Endothelial cell of umbilical vein (primary cell): ENCODE measurements around the gene THSD7A. TPM values are rescaled to one million over a fixed set of nuclear protein-coding genes. Genes with fewer than 3 reads are reported as not detected.

Experiments
- BruUV-seq: library from RNA; stranded (reverse); fragments of 400-500 nt; replicated peaks from 2 replicates; lab custom pipeline; 2021; lab: Mats Ljungman, UMichigan
- CTCF ChIA-PET: fragments of 300-600, 350-600 bp; sonication (Branson Sonifier 250); formaldehyde crosslinking; loops from one replicate; lab custom pipeline; 2021; ENCODE audit warnings: antibody characterized with exemption, inconsistent platforms; lab: Charles Lee
- POLR2A ChIA-PET: fragments of 300-600, 350-600 bp; sonication (Branson Sonifier 250); formaldehyde crosslinking; loops from one replicate; lab custom pipeline; 2021; ENCODE audit warnings: antibody characterized with exemption, inconsistent platforms; lab: Charles Lee
- DNase-seq: peaks from one replicate; pipeline ENCODE4 v3.0.0-alpha.2; 2011; ENCODE audit warnings: low read depth, low spot score
- FAIRE-seq: peaks from 2 replicates; lab custom pipeline; 2011; peaks lifted over from hg19 to GRCh38; lab: Jason Lieb, UNC
- H2AFZ ChIP-seq: 2 replicates; pipeline ENCODE4 v1.6.0; 2012; ENCODE audit warnings: low read depth, low read length, control low read depth, inconsistent platforms
- H3K27ac ChIP-seq: 2 replicates; pipeline ENCODE4 v1.5.1; 2011; ENCODE audit warnings: low read depth, mild to moderate bottlenecking, control low read depth, low read length, moderate library complexity; ENCODE audit not compliant: insufficient read depth
- H3K27me3 ChIP-seq, 2 experiments: 2 replicates each; pipeline versions ENCODE4 v1.6.0 to v1.6.1; 2011; ENCODE audit warnings: low read length in 2 of 2, mixed read lengths in 1 of 2; ENCODE audit not compliant: control insufficient read depth in 2 of 2, insufficient read depth in 2 of 2
- H3K36me3 ChIP-seq, 2 experiments: 2 replicates in 1 of 2; 3 replicates in 1 of 2; pipeline ENCODE4 v1.5.1; 2011; ENCODE audit warnings: low read length in 2 of 2, mild to moderate bottlenecking in 1 of 2, moderate library complexity in 1 of 2; ENCODE audit not compliant: control insufficient read depth in 2 of 2, insufficient read depth in 2 of 2; ENCODE audit errors: extremely low read depth in 1 of 2
- H3K4me1 ChIP-seq: 3 replicates; pipeline ENCODE4 v1.5.1; 2011; ENCODE audit warnings: mild to moderate bottlenecking, low read length; ENCODE audit not compliant: control insufficient read depth, insufficient read depth; ENCODE audit errors: extremely low read depth
- H3K4me2 ChIP-seq: 2 replicates; pipeline ENCODE4 v1.6.1; 2011; ENCODE audit warnings: low read length, control low read depth, mixed read lengths; ENCODE audit not compliant: insufficient read depth
- H3K4me3 ChIP-seq, 3 experiments: fragments of 200-600 bp in 1 of 3; sonication (generic), shearing (Covaris generic) in 1 of 3; replicated peaks in 1 of 3; 2 replicates each; pipeline ENCODE4 v1.5.1; 2011 to 2016; ENCODE audit warnings: control low read depth in 3 of 3, low read length in 3 of 3, mild to moderate bottlenecking in 2 of 3, inconsistent platforms in 1 of 3, low read depth in 1 of 3, moderate library complexity in 1 of 3; ENCODE audit not compliant: insufficient read depth in 1 of 3
- H3K79me2 ChIP-seq: 2 replicates; pipeline ENCODE4 v1.6.0; 2012; ENCODE audit warnings: low read length, inconsistent platforms; ENCODE audit not compliant: control insufficient read depth, insufficient read depth
- H3K9ac ChIP-seq: replicated peaks from 2 replicates; pipeline ENCODE3; 2011; ENCODE audit warnings: low read length, control low read depth; ENCODE audit not compliant: insufficient read depth; ENCODE audit errors: extremely low read depth
- H3K9me1 ChIP-seq: replicated peaks from 3 replicates; pipeline ENCODE4 v1.6.0; 2011; ENCODE audit warnings: mild to moderate bottlenecking, low read length; ENCODE audit not compliant: control insufficient read depth, insufficient read depth; ENCODE audit errors: extremely low read depth
- H3K9me3 ChIP-seq: replicated peaks from 2 replicates; pipeline ENCODE4 v1.5.1; 2012; ENCODE audit warnings: low read length, inconsistent platforms; ENCODE audit not compliant: control insufficient read depth, insufficient read depth
- H4K20me1 ChIP-seq: replicated peaks from 2 replicates; pipeline ENCODE3; 2011; ENCODE audit warnings: mild to moderate bottlenecking, low read length; ENCODE audit not compliant: control insufficient read depth, insufficient read depth; ENCODE audit errors: extremely low read depth
- CTCF ChIP-seq, 2 donors: IDR thresholded peaks; 1 replicate in 1 of 2; 2 replicates in 1 of 2; pipeline ENCODE4 v1.5.1; 2011; ENCODE audit warnings: low read length in 2 of 2, mild to moderate bottlenecking in 2 of 2, moderate library complexity in 2 of 2, control low read depth in 1 of 2, inconsistent platforms in 1 of 2, low read depth in 1 of 2; ENCODE audit not compliant: insufficient read depth in 1 of 2; ENCODE audit errors: extremely low read depth in 1 of 2
- EZH2 ChIP-seq: IDR thresholded peaks from 2 replicates; pipeline ENCODE4 v1.6.1; 2012; ENCODE audit warnings: borderline replicate concordance, low read depth, mild to moderate bottlenecking, moderate library complexity, low read length, inconsistent platforms; ENCODE audit not compliant: severe bottlenecking
- FOS ChIP-seq: IDR thresholded peaks from 2 replicates; pipeline ENCODE4 v1.6.1; 2011; ENCODE audit warnings: mild to moderate bottlenecking, low read length, moderate library complexity, borderline replicate concordance; ENCODE audit not compliant: insufficient read depth
- GATA2 ChIP-seq: IDR thresholded peaks from 2 replicates; pipeline ENCODE4 v1.7.0; 2011; ENCODE audit warnings: low read depth, mild to moderate bottlenecking, moderate library complexity, mixed read lengths, low read length; ENCODE audit not compliant: insufficient read length, insufficient read depth
- JUN ChIP-seq: IDR thresholded peaks from 2 replicates; pipeline ENCODE4 v1.6.1; 2011; ENCODE audit warnings: borderline replicate concordance, low read depth; ENCODE audit not compliant: insufficient read length, insufficient read depth
- MAX ChIP-seq: IDR thresholded peaks from 2 replicates; pipeline ENCODE4 v1.6.1; 2011; ENCODE audit not compliant: insufficient read depth, insufficient read length
- MYC ChIP-seq: IDR thresholded peaks from one replicate; pipeline ENCODE4 v1.6.1; 2011; ENCODE audit warnings: mild to moderate bottlenecking, low read depth, low read length
- POLR2A ChIP-seq: IDR thresholded peaks from 2 replicates; pipeline ENCODE4 v1.6.1; 2012; ENCODE audit warnings: low read depth, mild to moderate bottlenecking, control low read depth, low read length
- POLR2AphosphoS5 ChIP-seq: IDR thresholded peaks from 2 replicates; pipeline ENCODE4 v1.6.1; 2012; ENCODE audit warnings: low read depth, mild to moderate bottlenecking, control low read depth, low read length, moderate library complexity; ENCODE audit not compliant: insufficient read depth
- dilution Hi-C: fragments of 300-500 bp; cut with MboI; formaldehyde crosslinking; loops from one replicate; pipeline ENCODE4 v1.15.0; 2019; ENCODE audit warnings: low sequenced_read_pairs; ENCODE audit not compliant: extremely low pct_ligation_motif_present
- intact Hi-C: fragments of 100-400 bp; cut with micrococcal nuclease; formaldehyde crosslinking; loops from one replicate; pipeline ENCODE4 v1.10.0; 2022
- polyA plus RNA-seq, 4 experiments: library from polyadenylated mRNA; depleted of rRNA in 3 of 4; stranded (reverse) in 3 of 4; unstranded in 1 of 4; fragments of >200 nt; gene quantifications; 2 replicates each; pipeline versions ENCODE4 v1.2.1 to v1.2.3, GENCODE V29; 2011 to 2012; ENCODE audit warnings: missing spikeins in 1 of 4
- total RNA-seq: library from RNA; stranded (reverse); gene quantifications from 2 replicates; pipeline ENCODE4 v1.2.3, GENCODE V29; 2021

THSD7A gene
- total and polyA plus RNA-seq, 2 donors (not counting 3 experiments of a cell fraction or from before 2014, with no cell fraction given): 3.3 to 12.7 TPM

GRCh38 chr7:11373546-11374142 is 458.4 kb downstream of the THSD7A start:
- intact Hi-C loops (loop anchor here (1.0 to 5.0 kb wide), 3 partner anchors 458 to 949 kb away; no protein-coding TSS in a partner anchor), dilution Hi-C loops (no loop called here)
- CTCF ChIA-PET: interaction anchor here (0.6 to 2.2 kb wide), 11 partner anchors 9 to 1117 kb away, joined by 3 to 20 read pairs (median 4); partner anchors contain the start of gene THSD7A
- Histone ChIP-seq H3K9me1 (no peaks in the 10 kb centered on the region), H3K4me2 (no peak overlapping the region), H4K20me1 (no peaks in the 10 kb centered on the region), H3K4me3 (no peak overlapping the region), H3K4me1 (no peaks in the 10 kb centered on the region), H3K27me3 (no peaks in the 10 kb centered on the region), H3K79me2 (no peaks in the 10 kb centered on the region), H3K9me3 (no peaks in the 10 kb centered on the region), H3K9ac (no peak overlapping the region), H3K27ac (no peak overlapping the region), H3K36me3 (no peaks in the 10 kb centered on the region), H2AFZ (no peak overlapping the region)
- POLR2A ChIA-PET: no interaction called here
- no peak for FAIRE-seq
- no TSS peak for BruUV-seq
- TF ChIP-seq MAX (no peak), CTCF (IDR thresholded peaks at IDR 0.05; ENCODE audit: extremely low read depth in 1 of 2, insufficient read depth in 1 of 2, low read depth in 1 of 2, low read length in 2 of 2) (peak; percentile 16 to 29)
- peak; percentile 38 for DNase-seq

- ChIA-PET POLR2A (no interaction called here), CTCF (interaction anchor here (0.9 to 1.0 kb wide), 3 partner anchors 12 to 58 kb away, joined by 3 to 4 read pairs (median 3); no protein-coding TSS in a partner anchor)
- H3K27ac ChIP-seq: no peak overlapping the region
- no peak overlapping the region for H3K4me2 ChIP-seq
- TF ChIP-seq MAX (no peak), POLR2A (no peak), JUN (no peak), MYC (no peak), GATA2 (no peak), FOS (no peak), EZH2 (no peak), POLR2AphosphoS5 (no peak), CTCF (IDR thresholded peaks at IDR 0.05; ENCODE audit: extremely low read depth in 1 of 2, insufficient read depth in 1 of 2, low read depth in 1 of 2, low read length in 2 of 2) (no peak)
- intact Hi-C loops (loop anchor here (5.0 kb wide), 1 partner anchor 698 kb away; no protein-coding TSS in a partner anchor), dilution Hi-C loops (no loop called here)
- H3K27me3 ChIP-seq: no peaks in the 10 kb centered on the region
- H3K4me3 ChIP-seq: no peak overlapping the region
- H3K79me2 ChIP-seq: no peaks in the 10 kb centered on the region
- no peaks in the 10 kb centered on the region for H3K9me3 ChIP-seq
- BruUV-seq: no TSS peak
- no peak overlapping the region for H2AFZ ChIP-seq
- FAIRE-seq: no peak
- H3K9ac ChIP-seq: no peak overlapping the region
- no peaks in the 10 kb centered on the region for H3K4me1 ChIP-seq
- H3K9me1 ChIP-seq: no peaks in the 10 kb centered on the region
- DNase-seq: no peak
- H4K20me1 ChIP-seq: no peaks in the 10 kb centered on the region
- H3K36me3 ChIP-seq: no peaks in the 10 kb centered on the region
Measured at GRCh38 chr7:11369696-11370095, 462.3 kb downstream of the THSD7A start.
